RWPE2 (cell line): ENCODE measurements around the gene FTO.

ENCODE experiments used
- ATAC-seq: fragments of 200-7000 bp; cut with Tn5 transposase; 3 replicates; pipeline ENCODE4 v1.9.1; 2021; ENCODE audit warnings: low read depth
- DNase-seq: peaks from one replicate; pipeline ENCODE4 v3.0.0-alpha.2; 2020; ENCODE audit warnings: low spot score
- H3K27ac ChIP-seq: fragments of 450-650 bp; 2 replicates; pipeline ENCODE4 v1.5.1; 2017; ENCODE audit warnings: mild to moderate bottlenecking; ENCODE audit not compliant: poor library complexity, severe bottlenecking
- H3K27me3 ChIP-seq: fragments of 250-450 bp; sonication (Bioruptor Pico); 2 replicates; pipeline ENCODE4 v1.5.1; 2021; ENCODE audit warnings: mild to moderate bottlenecking, moderate library complexity; ENCODE audit not compliant: insufficient read depth, poor library complexity, severe bottlenecking
- H3K36me3 ChIP-seq: fragments of 250-450 bp; sonication (Bioruptor Pico); 2 replicates; pipeline ENCODE4 v1.5.1; 2020; ENCODE audit warnings: low read depth, mild to moderate bottlenecking, moderate library complexity
- H3K4me1 ChIP-seq: fragments of 250-450 bp; sonication (Bioruptor Pico); 2 replicates; pipeline ENCODE4 v1.5.1; 2021; ENCODE audit warnings: mild to moderate bottlenecking, moderate library complexity; ENCODE audit not compliant: insufficient read depth, poor library complexity, severe bottlenecking
- H3K4me3 ChIP-seq: fragments of 250-450 bp; sonication (Bioruptor Pico); 2 replicates; pipeline ENCODE4 v1.5.1; 2021; ENCODE audit warnings: mild to moderate bottlenecking, moderate library complexity; ENCODE audit not compliant: severe bottlenecking
- H3K9me3 ChIP-seq: fragments of 250-450 bp; sonication (Bioruptor Pico); 2 replicates; pipeline ENCODE4 v1.5.1; 2021; ENCODE audit warnings: mild to moderate bottlenecking, moderate library complexity; ENCODE audit not compliant: severe bottlenecking
- CTCF ChIP-seq: fragments of 450-650 bp; IDR thresholded peaks from one replicate; pipeline ENCODE4 v1.5.1; 2017; ENCODE audit warnings: mild to moderate bottlenecking, moderate library complexity; ENCODE audit not compliant: poor library complexity, severe bottlenecking

Gene FTO

GRCh38 chr16:54034684-54035083, 330.7 kb downstream of the FTO start:
- no peak for ATAC-seq
- H3K4me1 ChIP-seq, result peaks cover 7% of the 10 kb centered on the region
- no peak for DNase-seq
- H3K4me3 ChIP-seq, result no peak overlapping the region
- no peak overlapping the region for H3K27ac ChIP-seq
- no peak for TF ChIP-seq CTCF
- H3K36me3 ChIP-seq, result no peaks in the 10 kb centered on the region; the same call in 1 of the 2 replicates
- no peaks in the 10 kb centered on the region for H3K27me3 ChIP-seq
- H3K9me3 ChIP-seq, result peaks cover 6% of the 10 kb centered on the region

- Histone ChIP-seq H3K4me3 (no peak overlapping the region), H3K36me3 (no peaks in the 10 kb centered on the region), H3K27ac (no peak overlapping the region), H3K4me1 (no peaks in the 10 kb centered on the region), H3K27me3 (no peaks in the 10 kb centered on the region), H3K9me3 (peaks cover 2% of the 10 kb centered on the region)
- no peak for TF ChIP-seq CTCF
- no peak for DNase-seq
- no peak for ATAC-seq
Measured at GRCh38 chr16:54040480-54040879, 336.5 kb downstream of the FTO start.

GRCh38 chr16:54040975-54041374, 337.0 kb downstream of the FTO start:
- peaks cover 2% of the 10 kb centered on the region for H3K9me3 ChIP-seq
- no peaks in the 10 kb centered on the region for H3K36me3 ChIP-seq
- H3K27me3 ChIP-seq, result no peaks in the 10 kb centered on the region
- no peak overlapping the region for H3K4me3 ChIP-seq
- H3K27ac ChIP-seq, result no peak overlapping the region
- no peak for TF ChIP-seq CTCF
- H3K4me1 ChIP-seq, result no peaks in the 10 kb centered on the region
- ATAC-seq, result no peak
- DNase-seq, result no peak

- H3K27ac ChIP-seq, result no peak overlapping the region
- DNase-seq, result no peak
Measured at GRCh38 chr16:54048586-54049495, 344.9 kb downstream of the FTO start.

More at GRCh38 chr16:54048586-54049495, 344.9 kb downstream of the FTO start:
- Histone ChIP-seq H3K36me3 (no peaks in the 10 kb centered on the region), H3K4me3 (no peak overlapping the region), H3K27me3 (no peaks in the 10 kb centered on the region), H3K9me3 (no peaks in the 10 kb centered on the region), H3K4me1 (no peaks in the 10 kb centered on the region)
- TF ChIP-seq CTCF, result no peak
- no peak for ATAC-seq
